HCT116 (cell line): Measurements from ENCODE around the gene DGKB.

Source experiments
- CBX3 ChIP-seq: IDR thresholded peaks from 2 replicates; pipeline ENCODE4 v1.6.1; 2012; ENCODE audit warnings: low read depth
- CTCF ChIP-seq, 3 experiments: fragments of 200-600 bp in 1 of 3; sonication (generic) in 1 of 3; IDR thresholded peaks in 2 of 3; conservative IDR thresholded peaks in 1 of 3; 2 replicates each; pipeline ENCODE4 v1.5.1; 2012 to 2017; ENCODE audit warnings: low read depth in 2 of 3, low read length in 2 of 3, antibody characterized with exemption in 1 of 3, borderline replicate concordance in 1 of 3, control low read depth in 1 of 3, mild to moderate bottlenecking in 1 of 3, mixed read lengths in 1 of 3, mixed run types in 1 of 3, moderate library complexity in 1 of 3; ENCODE audit not compliant: insufficient read depth in 1 of 3
- EZH2 ChIP-seq: fragments of 200-600 bp; sonication (generic); IDR thresholded peaks from 2 replicates; pipeline ENCODE4 v1.6.1; 2017; ENCODE audit warnings: antibody characterized with exemption, mixed run types
- POLR2A ChIP-seq: IDR thresholded peaks from 2 replicates; pipeline ENCODE4 v1.7.0; 2011; ENCODE audit warnings: borderline replicate concordance; ENCODE audit not compliant: insufficient read depth, insufficient read length; ENCODE audit errors: extremely low read depth
- YY1 ChIP-seq: IDR thresholded peaks from 2 replicates; pipeline ENCODE4 v1.6.1; 2011; ENCODE audit warnings: low read length, low read depth, moderate library complexity, mild to moderate bottlenecking; ENCODE audit not compliant: insufficient replicate concordance; ENCODE audit errors: extremely low read depth
- ZNF274 ChIP-seq: fragments of 200-500 bp; sonication (Bioruptor generic); IDR thresholded peaks from 2 replicates; pipeline ENCODE4 v1.6.1; 2014; ENCODE audit warnings: mild to moderate bottlenecking, low read depth, low read length, inconsistent platforms

DNA sequence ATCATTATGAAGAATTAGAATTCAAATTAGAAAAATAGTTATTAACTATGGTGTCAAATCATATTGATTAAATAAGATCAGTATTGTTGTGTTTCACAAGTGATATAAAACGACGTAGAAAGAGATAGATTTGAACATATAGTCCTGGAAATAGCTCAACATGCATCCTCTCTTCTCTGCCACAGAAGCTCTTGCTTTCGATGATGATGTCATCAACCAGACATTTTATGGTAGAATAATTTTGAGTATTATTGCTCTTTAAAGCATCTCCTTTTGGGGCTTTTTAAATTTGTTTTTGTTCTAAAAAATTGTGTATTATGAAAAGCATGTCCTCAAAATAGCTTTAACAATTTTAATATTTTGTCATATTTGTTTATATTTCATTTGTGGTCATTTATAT lies 95.0 kb downstream of the DGKB start:
- no peak for TF ChIP-seq EZH2
- no peak for TF ChIP-seq CTCF (IDR thresholded peaks at IDR 0.05 in 2 of 3, conservative IDR thresholded peaks at IDR 0.05 in 1 of 3; ENCODE audit: borderline replicate concordance in 1 of 3, insufficient read depth in 1 of 3, low read depth in 2 of 3, low read length in 2 of 3)
- TF ChIP-seq CBX3: no peak
- no peak for TF ChIP-seq POLR2A
- no peak for TF ChIP-seq ZNF274
- no peak for TF ChIP-seq YY1
